OCI-LY7 (cell line): ENCODE measurements around the gene HTR2A. TPM values are rescaled to one million over a fixed set of nuclear protein-coding genes. Genes with fewer than 3 reads are reported as not detected.

Source experiments
- BruUV-seq: library from RNA; stranded (reverse); fragments of 400-500 nt; replicated peaks from 2 replicates; lab custom pipeline; 2021; lab: Mats Ljungman, UMichigan
- CTCF ChIA-PET: fragments of 300-600 bp; sonication (Branson Sonifier 250); formaldehyde crosslinking; loops from one replicate; lab custom pipeline; 2022; ENCODE audit warnings: antibody characterized with exemption; ENCODE audit not compliant: unreplicated experiment; lab: Charles Lee
- POLR2A ChIA-PET: fragments of 300-600 bp; sonication (Branson Sonifier 250); formaldehyde crosslinking; loops from one replicate; lab custom pipeline; 2022; ENCODE audit warnings: antibody characterized with exemption; lab: Charles Lee
- DNase-seq: peaks from one replicate; pipeline ENCODE4 v3.0.0-alpha.2; 2015; ENCODE audit warnings: low spot score
- H2AFZ ChIP-seq: fragments of 200-600 bp; sonication (generic), shearing (Covaris generic); 2 replicates; pipeline ENCODE4 v1.6.1; 2014; ENCODE audit warnings: mild to moderate bottlenecking, antibody characterized with exemption, low read length, moderate library complexity
- H3K27ac ChIP-seq: fragments of 200-600 bp; sonication (generic); 2 replicates; pipeline ENCODE4 v1.5.1; 2014; ENCODE audit warnings: mixed run types, low read depth, mild to moderate bottlenecking, moderate library complexity, low read length, inconsistent platforms; ENCODE audit not compliant: poor library complexity, severe bottlenecking
- H3K36me3 ChIP-seq: fragments of 200-600 bp; sonication (generic); 2 replicates; pipeline ENCODE4 v1.6.1; 2014; ENCODE audit warnings: mild to moderate bottlenecking, antibody characterized with exemption, low read length, moderate library complexity, mixed read lengths; ENCODE audit not compliant: insufficient read depth
- H3K4me1 ChIP-seq: fragments of 200-600 bp; sonication (generic); 2 replicates; pipeline ENCODE4 v1.5.1; 2014; ENCODE audit warnings: mild to moderate bottlenecking, low read length; ENCODE audit not compliant: insufficient read depth, poor library complexity, severe bottlenecking
- H3K4me2 ChIP-seq: fragments of 200-600 bp; sonication (generic); 2 replicates; pipeline ENCODE4 v1.6.1; 2014; ENCODE audit warnings: mild to moderate bottlenecking, low read length
- H3K4me3 ChIP-seq: fragments of 200-600 bp; sonication (generic); 2 replicates; pipeline ENCODE4 v1.5.1; 2014; ENCODE audit warnings: mild to moderate bottlenecking, low read depth, low read length; ENCODE audit not compliant: poor library complexity, severe bottlenecking
- H3K79me2 ChIP-seq: fragments of 200-600 bp; sonication (generic); 2 replicates; pipeline ENCODE4 v1.6.1; 2016; ENCODE audit warnings: low read depth, mild to moderate bottlenecking, low read length, moderate library complexity, mixed read lengths; ENCODE audit not compliant: insufficient read depth
- H3K9me2 ChIP-seq: fragments of 200-600 bp; sonication (generic); 2 replicates; pipeline ENCODE4 v1.6.1; 2016; ENCODE audit warnings: mild to moderate bottlenecking, low read length, mixed read lengths; ENCODE audit not compliant: insufficient read depth
- H3K9me3 ChIP-seq: fragments of 200-600 bp; sonication (generic); 2 replicates; pipeline ENCODE4 v1.6.1; 2014; ENCODE audit warnings: mild to moderate bottlenecking, mixed run types, low read length, mixed read lengths
- H4K20me1 ChIP-seq: fragments of 200-600 bp; sonication (generic); 2 replicates; pipeline ENCODE4 v1.6.1; 2014; ENCODE audit warnings: mild to moderate bottlenecking, antibody characterized with exemption, low read length, moderate library complexity, mixed read lengths; ENCODE audit not compliant: insufficient read depth
- EZH2phosphoT487 ChIP-seq: fragments of 200-600 bp; sonication (generic); IDR thresholded peaks from 2 replicates; pipeline ENCODE4 v1.6.1; 2018; ENCODE audit warnings: low read depth, borderline replicate concordance, mild to moderate bottlenecking, mixed run types, antibody characterized with exemption, low read length, moderate library complexity, mixed read lengths
- intact Hi-C: fragments of 100-400 bp; cut with micrococcal nuclease; formaldehyde crosslinking; loops from one replicate; pipeline ENCODE4 v1.10.0; 2022; ENCODE audit not compliant: unreplicated experiment
- total RNA-seq, 2 experiments: library from RNA; depleted of rRNA in 1 of 2; stranded (reverse); fragments of >200 nt in 1 of 2; shearing (Covaris generic) in 1 of 2; gene quantifications; 2 replicates each; pipeline ENCODE4 v1.2.3, GENCODE V29; 2014 to 2022
- TF ChIP-seq, protein P1 (sequence below): fragments of 200-600 bp; sonication (generic); conservative IDR thresholded peaks from 2 replicates; pipeline ENCODE4 v1.5.1; 2014; ENCODE audit warnings: mild to moderate bottlenecking, antibody characterized with exemption, low read length, moderate library complexity, mixed read lengths

The HTR2A gene
- total RNA-seq, 2 experiments from 2014 or later = not detected

DNA sequence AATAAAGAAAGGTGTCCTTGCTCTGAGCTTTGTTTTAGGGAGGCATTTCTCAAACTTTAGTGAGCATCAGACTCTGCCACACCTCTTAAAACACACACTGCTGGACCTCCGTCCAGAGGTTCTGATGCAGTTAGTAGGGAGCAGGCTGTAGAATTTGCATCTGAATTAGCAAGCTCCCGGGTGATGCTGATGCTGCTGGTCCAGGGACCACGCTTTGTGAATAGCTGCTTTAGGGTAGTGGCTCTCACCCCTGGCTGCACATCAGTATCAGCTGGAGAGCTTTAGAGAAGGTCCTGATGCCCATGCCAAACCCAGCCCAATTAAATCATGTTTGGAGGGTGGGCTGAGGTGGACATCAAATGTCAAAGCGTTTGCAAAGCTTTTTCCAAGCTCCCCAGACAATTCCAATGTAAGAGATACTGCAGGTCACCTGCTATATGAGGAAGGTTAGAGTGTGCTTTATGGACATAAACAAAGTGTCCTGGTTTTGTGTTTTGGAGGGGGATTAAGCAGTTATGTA, 3.6 kb downstream of the HTR2A start:
- DNase-seq = no peak
- no peak overlapping the region for H3K4me3 ChIP-seq
- no peaks in the 10 kb centered on the region for H3K4me1 ChIP-seq
- intact Hi-C loops = loop anchor here (5.0 kb wide), 1 partner anchor 369 kb away; no protein-coding TSS in a partner anchor
- H3K4me2 ChIP-seq = peak overlapping the region; percentile 58; the same call in 1 of the 2 replicates
- no peaks in the 10 kb centered on the region for H3K9me2 ChIP-seq
- no peaks in the 10 kb centered on the region for H3K9me3 ChIP-seq
- TF ChIP-seq, protein P1, sequence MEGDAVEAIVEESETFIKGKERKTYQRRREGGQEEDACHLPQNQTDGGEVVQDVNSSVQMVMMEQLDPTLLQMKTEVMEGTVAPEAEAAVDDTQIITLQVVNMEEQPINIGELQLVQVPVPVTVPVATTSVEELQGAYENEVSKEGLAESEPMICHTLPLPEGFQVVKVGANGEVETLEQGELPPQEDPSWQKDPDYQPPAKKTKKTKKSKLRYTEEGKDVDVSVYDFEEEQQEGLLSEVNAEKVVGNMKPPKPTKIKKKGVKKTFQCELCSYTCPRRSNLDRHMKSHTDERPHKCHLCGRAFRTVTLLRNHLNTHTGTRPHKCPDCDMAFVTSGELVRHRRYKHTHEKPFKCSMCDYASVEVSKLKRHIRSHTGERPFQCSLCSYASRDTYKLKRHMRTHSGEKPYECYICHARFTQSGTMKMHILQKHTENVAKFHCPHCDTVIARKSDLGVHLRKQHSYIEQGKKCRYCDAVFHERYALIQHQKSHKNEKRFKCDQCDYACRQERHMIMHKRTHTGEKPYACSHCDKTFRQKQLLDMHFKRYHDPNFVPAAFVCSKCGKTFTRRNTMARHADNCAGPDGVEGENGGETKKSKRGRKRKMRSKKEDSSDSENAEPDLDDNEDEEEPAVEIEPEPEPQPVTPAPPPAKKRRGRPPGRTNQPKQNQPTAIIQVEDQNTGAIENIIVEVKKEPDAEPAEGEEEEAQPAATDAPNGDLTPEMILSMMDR = no peak
- no peak for TF ChIP-seq EZH2phosphoT487
- POLR2A ChIA-PET = no interaction called here
- no peaks in the 10 kb centered on the region for H4K20me1 ChIP-seq
- CTCF ChIA-PET = no interaction called here
- H2AFZ ChIP-seq = no peak overlapping the region
- no peak overlapping the region for H3K27ac ChIP-seq
- BruUV-seq = no TSS peak
- H3K36me3 ChIP-seq = no peaks in the 10 kb centered on the region
- H3K79me2 ChIP-seq = no peaks in the 10 kb centered on the region

DNA sequence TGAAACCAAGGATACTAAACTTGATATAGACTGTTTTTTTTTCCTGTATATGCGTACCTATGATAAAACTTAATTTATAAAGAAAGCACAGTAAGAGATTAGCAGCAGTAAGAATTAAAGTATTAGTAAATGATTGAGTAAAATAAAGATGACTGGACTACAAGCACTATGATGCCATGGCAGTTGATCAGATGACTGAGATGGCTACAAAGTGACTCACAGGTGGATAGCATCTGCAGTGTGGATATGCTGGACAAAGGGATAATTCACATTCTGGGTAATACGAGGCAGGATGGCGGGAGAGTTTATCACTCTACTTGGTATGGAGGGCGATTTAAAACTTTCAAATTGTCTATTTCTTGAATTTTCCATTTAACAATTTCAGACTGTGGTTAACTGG, 11.8 kb downstream of the HTR2A start:
- ChIA-PET POLR2A (interaction anchor here (0.6 kb wide), 1 partner anchor 300 kb away, joined by 3 read pairs; no protein-coding TSS in a partner anchor), CTCF (no interaction called here)
- intact Hi-C loops = no loop called here

DNA sequence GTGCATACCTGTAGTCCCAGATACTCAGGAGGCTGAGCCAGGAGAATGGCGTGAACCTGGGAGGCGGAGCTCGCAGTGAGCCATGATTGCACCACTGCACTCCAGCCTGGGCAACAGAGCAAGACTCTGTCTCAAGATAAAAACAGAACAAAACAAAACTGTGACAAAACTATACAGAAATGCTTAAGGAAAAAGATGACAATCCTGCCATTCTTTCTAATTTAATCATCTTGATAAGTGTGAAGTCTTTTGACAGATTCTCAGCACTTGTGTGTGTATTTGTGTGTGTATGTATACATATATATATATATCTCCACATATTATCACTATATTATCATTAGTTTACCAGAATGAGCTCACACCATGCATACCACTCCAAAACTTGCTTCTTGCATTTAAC, 12.3 kb downstream of the HTR2A start:
- Histone ChIP-seq H3K4me1 (no peaks in the 10 kb centered on the region), H3K4me3 (no peak overlapping the region), H3K27ac (no peak overlapping the region), H4K20me1 (no peaks in the 10 kb centered on the region), H3K9me2 (no peaks in the 10 kb centered on the region), H3K36me3 (no peaks in the 10 kb centered on the region), H3K9me3 (no peaks in the 10 kb centered on the region), H3K79me2 (no peaks in the 10 kb centered on the region), H3K4me2 (no peak overlapping the region), H2AFZ (no peak overlapping the region)
- no peak for TF ChIP-seq EZH2phosphoT487
- CTCF ChIA-PET = no interaction called here
- POLR2A ChIA-PET = interaction anchor here (0.6 kb wide), 1 partner anchor 300 kb away, joined by 3 read pairs; no protein-coding TSS in a partner anchor
- no TSS peak for BruUV-seq
- intact Hi-C loops = no loop called here
- DNase-seq = no peak

More for the DNA sequence above, 11.8 kb downstream of the HTR2A start:
- Histone ChIP-seq H2AFZ (no peak overlapping the region), H3K79me2 (no peaks in the 10 kb centered on the region), H3K4me1 (no peaks in the 10 kb centered on the region), H3K4me2 (no peak overlapping the region), H3K27ac (no peak overlapping the region), H3K4me3 (no peak overlapping the region), H3K36me3 (no peaks in the 10 kb centered on the region), H3K9me3 (no peaks in the 10 kb centered on the region), H4K20me1 (no peaks in the 10 kb centered on the region), H3K9me2 (no peaks in the 10 kb centered on the region)
- BruUV-seq = no TSS peak
- no peak for DNase-seq
- TF ChIP-seq, protein P1 = no peak
- no peak for TF ChIP-seq EZH2phosphoT487
